Mesenchymal stem cell (in vitro differentiated cells and primary cell): ENCODE results near the gene CD160.

Experiments used
- DNase-seq: peaks from one replicate; pipeline ENCODE4 v3.0.0-alpha.2; 2013
- H2AFZ ChIP-seq: one replicate; pipeline ENCODE4 v1.6.1; 2013; ENCODE audit warnings: low read depth, mild to moderate bottlenecking, control low read depth, inconsistent platforms, low read length, moderate library complexity
- H2AK5ac ChIP-seq: 2 replicates; pipeline ENCODE4 v1.6.1; 2013; ENCODE audit warnings: low read length, moderate library complexity, mild to moderate bottlenecking, inconsistent platforms; ENCODE audit not compliant: severe bottlenecking
- H2BK120ac ChIP-seq: one replicate; pipeline ENCODE4 v1.6.1; 2013; ENCODE audit warnings: low read depth, mild to moderate bottlenecking, inconsistent platforms, low read length, moderate library complexity
- H2BK12ac ChIP-seq, 2 experiments: one replicate each; pipeline ENCODE4 v1.6.1; 2013; ENCODE audit warnings: inconsistent platforms in 2 of 2, low read length in 2 of 2, mild to moderate bottlenecking in 2 of 2, moderate library complexity in 2 of 2, control low read depth in 1 of 2
- H2BK15ac ChIP-seq: one replicate; pipeline ENCODE4 v1.6.1; 2013; ENCODE audit warnings: mild to moderate bottlenecking, low read depth, inconsistent platforms; ENCODE audit not compliant: poor library complexity, severe bottlenecking
- H2BK5ac ChIP-seq: 2 replicates; pipeline ENCODE4 v1.6.1; 2013; ENCODE audit warnings: low read depth, mild to moderate bottlenecking, low read length, control low read depth, inconsistent platforms; ENCODE audit not compliant: poor library complexity, severe bottlenecking
- H3K14ac ChIP-seq, 2 experiments: one replicate each; pipeline ENCODE4 v1.6.1; 2013; ENCODE audit warnings: inconsistent platforms in 2 of 2, low read length in 2 of 2, control low read depth in 1 of 2, mild to moderate bottlenecking in 1 of 2, moderate library complexity in 1 of 2
- H3K18ac ChIP-seq, 2 experiments: one replicate each; pipeline ENCODE4 v1.6.1; 2013; ENCODE audit warnings: inconsistent platforms in 2 of 2, low read length in 2 of 2, control low read depth in 1 of 2, low read depth in 1 of 2, mild to moderate bottlenecking in 1 of 2
- H3K23ac ChIP-seq, 2 experiments: one replicate each; pipeline ENCODE4 v1.6.1; 2013; ENCODE audit warnings: inconsistent platforms in 2 of 2, low read length in 2 of 2, mild to moderate bottlenecking in 2 of 2, moderate library complexity in 2 of 2, control low read depth in 1 of 2
- H3K27ac ChIP-seq: 2 replicates; pipeline ENCODE4 v1.5.1; 2013; ENCODE audit warnings: mild to moderate bottlenecking, moderate library complexity, low read length, control low read depth, inconsistent platforms; ENCODE audit not compliant: poor library complexity, severe bottlenecking
- H3K27me3 ChIP-seq, 2 experiments: 2 replicates each; pipeline versions ENCODE4 v1.6.1 to v1.7.0; 2013; ENCODE audit warnings: low read length in 2 of 2, mild to moderate bottlenecking in 2 of 2, moderate library complexity in 2 of 2, control low read depth in 1 of 2, inconsistent platforms in 1 of 2; ENCODE audit not compliant: control insufficient read depth in 1 of 2, insufficient read depth in 1 of 2
- H3K36me3 ChIP-seq, 2 experiments: 2 replicates each; pipeline versions ENCODE4 v1.6.1 to v1.7.0; 2013; ENCODE audit warnings: low read length in 2 of 2, control low read depth in 1 of 2, inconsistent platforms in 1 of 2, low read depth in 1 of 2, mild to moderate bottlenecking in 1 of 2; ENCODE audit not compliant: insufficient read depth in 2 of 2, control insufficient read depth in 1 of 2
- H3K4ac ChIP-seq, 2 experiments: one replicate each; pipeline ENCODE4 v1.6.1; 2013; ENCODE audit warnings: inconsistent platforms in 2 of 2, low read length in 2 of 2, mild to moderate bottlenecking in 2 of 2, moderate library complexity in 2 of 2, control low read depth in 1 of 2, low read depth in 1 of 2
- H3K4me1 ChIP-seq: 2 replicates; pipeline ENCODE4 v1.6.1; 2013; ENCODE audit warnings: low read depth, low read length, control low read depth; ENCODE audit not compliant: control insufficient read depth, insufficient read depth
- H3K4me2 ChIP-seq: 2 replicates; pipeline ENCODE4 v1.6.1; 2013; ENCODE audit warnings: low read length, mild to moderate bottlenecking, inconsistent platforms; ENCODE audit not compliant: poor library complexity, severe bottlenecking
- H3K4me3 ChIP-seq, 2 experiments: 2 replicates each; pipeline versions ENCODE4 v1.5.1 to v1.7.0; 2013; ENCODE audit warnings: low read length in 2 of 2, mild to moderate bottlenecking in 2 of 2, control low read depth in 1 of 2, low read depth in 1 of 2; ENCODE audit not compliant: insufficient read depth in 1 of 2
- H3K79me1 ChIP-seq: replicated peaks from 2 replicates; pipeline ENCODE4 v1.6.1; 2013; ENCODE audit warnings: mild to moderate bottlenecking, control low read depth, low read length, inconsistent platforms; ENCODE audit not compliant: poor library complexity, severe bottlenecking
- H3K9ac ChIP-seq: 2 replicates; pipeline ENCODE4 v1.7.0; 2013; ENCODE audit warnings: mild to moderate bottlenecking, low read length, moderate library complexity
- H3K9me3 ChIP-seq: 2 replicates; pipeline ENCODE4 v1.7.0; 2013; ENCODE audit warnings: mild to moderate bottlenecking, low read length; ENCODE audit not compliant: control insufficient read depth
- H4K8ac ChIP-seq: one replicate; pipeline ENCODE4 v1.6.1; 2013; ENCODE audit warnings: inconsistent platforms, mild to moderate bottlenecking, low read length, moderate library complexity
- H4K91ac ChIP-seq: one replicate; pipeline ENCODE4 v1.6.1; 2013; ENCODE audit warnings: mild to moderate bottlenecking, low read length, inconsistent platforms
- whole genome bisulfite sequencing: methylation state at CpG from one replicate; pipeline ENCODE4 v1.1.7; 2013; ENCODE audit warnings: mixed read lengths; 5-methylcytosine and 5-hydroxymethylcytosine counted together

CD160 gene

DNA sequence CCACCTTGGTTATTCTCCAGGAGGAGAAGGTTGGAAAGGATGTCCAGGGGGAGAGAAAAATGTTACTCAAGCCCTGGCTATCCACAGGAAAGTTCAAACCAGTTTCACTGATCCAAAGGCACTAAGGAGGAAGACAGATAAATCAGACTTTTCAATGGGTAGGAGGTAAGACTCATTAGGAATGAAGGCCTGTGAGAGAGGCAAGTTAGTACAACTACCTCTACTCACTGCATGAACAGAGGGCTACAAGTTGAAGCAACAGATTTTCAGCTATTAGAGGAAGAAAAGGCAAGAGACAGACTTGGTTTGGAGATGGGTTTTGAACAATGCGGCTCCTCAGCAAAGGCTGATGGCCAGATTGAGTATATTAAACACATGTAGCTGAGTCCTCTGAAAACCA, 16.9 kb downstream of the CD160 start:
- H2BK120ac ChIP-seq: no peak overlapping the region
- no peak for DNase-seq
- WGBS: 100% methylated on average over 1 of the region's 1 CpG
- H3K27ac ChIP-seq: no peak overlapping the region
- H3K27me3 ChIP-seq: no peaks in the 10 kb centered on the region
- H3K4ac ChIP-seq: no peak overlapping the region
- no peak overlapping the region for H2AFZ ChIP-seq
- H2BK5ac ChIP-seq: no peak overlapping the region
- peaks cover 3% of the 10 kb centered on the region for H3K79me1 ChIP-seq
- H2AK5ac ChIP-seq: no peak overlapping the region
- H3K4me2 ChIP-seq: no peak overlapping the region
- H3K18ac ChIP-seq: no peak overlapping the region
- no peak overlapping the region for H4K8ac ChIP-seq
- no peak overlapping the region for H4K91ac ChIP-seq
- no peaks in the 10 kb centered on the region for H3K4me1 ChIP-seq
- H3K14ac ChIP-seq: no peak overlapping the region
- no peak overlapping the region for H2BK12ac ChIP-seq
- no peak overlapping the region for H3K23ac ChIP-seq
- no peaks in the 10 kb centered on the region for H3K9me3 ChIP-seq
- no peak overlapping the region for H3K9ac ChIP-seq
- H3K4me3 ChIP-seq: no peak overlapping the region
- H2BK15ac ChIP-seq: no peak overlapping the region
- H3K36me3 ChIP-seq: peaks cover 6 to 21% of the 10 kb centered on the region in 2 experiments

GRCh38 chr1:145740269-145740668, 21.0 kb downstream of the CD160 start:
- Histone ChIP-seq H3K18ac (no peak overlapping the region), H2BK120ac (no peak overlapping the region), H2AK5ac (no peak overlapping the region), H3K23ac (no peak overlapping the region), H3K9me3 (no peaks in the 10 kb centered on the region), H3K4me2 (no peak overlapping the region), H3K4me1 (no peaks in the 10 kb centered on the region), H2AFZ (no peak overlapping the region), H3K27me3 (no peaks in the 10 kb centered on the region), H4K91ac (no peak overlapping the region), H3K9ac (no peak overlapping the region), H3K36me3 (peaks cover 17 to 59% of the 10 kb centered on the region in 2 experiments), H4K8ac (no peak overlapping the region), H3K79me1 (peaks cover 9% of the 10 kb centered on the region), H3K14ac (no peak overlapping the region), H3K27ac (no peak overlapping the region), H3K4ac (no peak overlapping the region), H3K4me3 (no peak overlapping the region), H2BK12ac (no peak overlapping the region), H2BK15ac (no peak overlapping the region), H2BK5ac (no peak overlapping the region)
- WGBS: 28% methylated on average over 2 of the region's 4 CpGs
- peak; percentile 91 for DNase-seq

GRCh38 chr1:145747398-145748247, 28.3 kb downstream of the CD160 start:
- Histone ChIP-seq H3K27ac (no peak overlapping the region), H3K23ac (no peak overlapping the region), H2BK12ac (no peak overlapping the region), H2AFZ (no peak overlapping the region), H3K4ac (no peak overlapping the region), H2BK120ac (no peak overlapping the region), H2AK5ac (no peak overlapping the region), H3K36me3 (peaks cover 22 to 74% of the 10 kb centered on the region in 2 experiments), H2BK5ac (no peak overlapping the region), H3K79me1 (peaks cover 18% of the 10 kb centered on the region), H3K27me3 (no peaks in the 10 kb centered on the region), H3K18ac (no peak overlapping the region), H2BK15ac (no peak overlapping the region), H3K4me2 (no peak overlapping the region), H3K4me3 (no peak overlapping the region), H3K9ac (no peak overlapping the region), H3K9me3 (no peaks in the 10 kb centered on the region), H3K4me1 (peaks cover 3% of the 10 kb centered on the region), H3K14ac (no peak overlapping the region), H4K91ac (no peak overlapping the region), H4K8ac (no peak overlapping the region)
- no peak for DNase-seq
- 98% methylated on average over 8 of the region's 9 CpGs for WGBS

GRCh38 chr1:145750426-145750825, 31.1 kb downstream of the CD160 start:
- no peak overlapping the region for H3K4me3 ChIP-seq
- no peak overlapping the region for H3K9ac ChIP-seq
- peaks cover 14 to 59% of the 10 kb centered on the region in 2 experiments for H3K36me3 ChIP-seq
- no peak overlapping the region for H2BK12ac ChIP-seq
- H3K79me1 ChIP-seq: peaks cover 19% of the 10 kb centered on the region
- no peaks in the 10 kb centered on the region for H3K27me3 ChIP-seq
- no peak overlapping the region for H3K14ac ChIP-seq
- no peak overlapping the region for H2BK120ac ChIP-seq
- 74% methylated on average over 5 of the region's 5 CpGs for WGBS
- peak overlapping the region; percentile 35 for H2AK5ac ChIP-seq
- H4K8ac ChIP-seq: no peak overlapping the region
- no peak overlapping the region for H4K91ac ChIP-seq
- H3K4ac ChIP-seq: no peak overlapping the region
- no peak overlapping the region for H3K23ac ChIP-seq
- H3K9me3 ChIP-seq: no peaks in the 10 kb centered on the region
- no peak overlapping the region for H2BK15ac ChIP-seq
- no peak for DNase-seq
- H2AFZ ChIP-seq: no peak overlapping the region
- H3K18ac ChIP-seq: no peak overlapping the region
- no peak overlapping the region for H3K27ac ChIP-seq
- no peak overlapping the region for H3K4me2 ChIP-seq
- H2BK5ac ChIP-seq: no peak overlapping the region
- peaks cover 3% of the 10 kb centered on the region for H3K4me1 ChIP-seq
